HEK293 (cell line): ENCODE data around the gene OPN5.

ENCODE experiments used
- CTCF ChIP-seq: fragments of 450-650 bp; formaldehyde crosslinking; IDR thresholded peaks from 2 replicates; pipeline ENCODE4 v1.5.1; 2016; ENCODE audit warnings: missing biosample characterization, missing genetic modification characterization
- SALL2 ChIP-seq: fragments of 450-650 bp; formaldehyde crosslinking; IDR thresholded peaks from 2 replicates; pipeline ENCODE4 v1.5.0; 2017; ENCODE audit warnings: missing biosample characterization, mild to moderate bottlenecking, missing genetic modification characterization, borderline replicate concordance
- YY1 ChIP-seq: fragments of 450-650 bp; formaldehyde crosslinking; IDR thresholded peaks from 2 replicates; pipeline ENCODE4 v1.5.1; 2018; ENCODE audit warnings: missing biosample characterization, missing genetic modification characterization
- ZBTB7A ChIP-seq: fragments of 450-650 bp; formaldehyde crosslinking; IDR thresholded peaks from 2 replicates; pipeline ENCODE4 v1.5.1; 2016; ENCODE audit warnings: low read depth, missing biosample characterization, missing genetic modification characterization
- ZNF292 ChIP-seq: fragments of 450-650 bp; formaldehyde crosslinking; IDR thresholded peaks from 2 replicates; pipeline ENCODE4 v1.5.1; 2016; ENCODE audit warnings: low read depth, missing biosample characterization, missing genetic modification characterization, borderline replicate concordance
- ZNF324 ChIP-seq: fragments of 450-650 bp; formaldehyde crosslinking; IDR thresholded peaks from 2 replicates; pipeline ENCODE4 v1.5.1; 2016; ENCODE audit warnings: missing biosample characterization, missing genetic modification characterization
- ZNF776 ChIP-seq: fragments of 450-650 bp; formaldehyde crosslinking; IDR thresholded peaks from 2 replicates; pipeline ENCODE4 v1.5.0; 2017; ENCODE audit warnings: missing biosample characterization, missing genetic modification characterization, borderline replicate concordance
- ZNF837 ChIP-seq: fragments of 450-650 bp; formaldehyde crosslinking; IDR thresholded peaks from 2 replicates; pipeline ENCODE4 v1.5.1; 2016; ENCODE audit warnings: missing biosample characterization, missing genetic modification characterization

- no peak for TF ChIP-seq ZNF776 (tag by site-specific recombination)
- TF ChIP-seq CTCF (tag by site-specific recombination), result no peak
- TF ChIP-seq ZNF292 (tag by site-specific recombination), result no peak
- TF ChIP-seq ZBTB7A (tag by site-specific recombination), result no peak
- TF ChIP-seq SALL2, result no peak
- no peak for TF ChIP-seq ZNF324 (tag by site-specific recombination)
- TF ChIP-seq YY1 (tag by site-specific recombination), result no peak
- TF ChIP-seq ZNF837 (tag by site-specific recombination), result no peak
Observed at GRCh38 chr6:47804821-47805220, 23.0 kb downstream of the OPN5 start.
